ENCODE measurements around the gene ABLIM2. TPM values are rescaled to one million over a fixed set of nuclear protein-coding genes. Genes with fewer than 3 reads are reported as not detected.

The ABLIM2 gene
- total and polyA plus RNA-seq, 2 experiments from 2014 or later, result 1.5 to 4.3 TPM

DNA sequence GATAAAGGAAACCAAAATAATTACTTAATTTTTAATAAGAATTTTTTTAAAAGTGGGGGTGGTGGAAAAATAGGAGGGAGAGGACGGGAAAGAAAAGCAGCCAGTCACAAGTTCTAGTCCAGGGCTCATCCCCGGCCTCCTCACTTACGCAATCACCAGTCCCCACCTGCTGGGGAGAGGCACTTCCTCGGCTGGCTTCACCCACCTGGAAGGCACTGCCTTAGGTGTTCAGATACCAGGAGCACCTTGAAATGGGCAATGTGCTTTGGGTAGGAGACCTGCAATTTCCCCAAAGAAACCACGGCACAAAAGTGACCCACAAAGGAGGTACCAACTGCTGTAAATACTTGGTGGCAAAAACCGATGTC lies 242.8 kb downstream of the ABLIM2 start:
- Histone ChIP-seq H3F3A (replicated peaks; ENCODE audit: low read depth) (no peaks in the 10 kb centered on the region), H3K27ac (ENCODE audit: low read depth) (0 out of 2 replicates have a peak overlapping the region, but pooled peaks have one; percentile 15), H4K20me1 (replicated peaks; ENCODE audit: insufficient read depth) (no peaks in the 10 kb centered on the region), H3K9me2 (ENCODE audit: insufficient read depth) (peaks cover 8% of the 10 kb centered on the region; the same call in 1 of the 2 replicates), H3K36me3 (ENCODE audit: insufficient read depth) (no peaks in the 10 kb centered on the region), H3K79me2 (replicated peaks; ENCODE audit: insufficient read depth) (peaks cover 85% of the 10 kb centered on the region), H3K4me2 (0 out of 2 replicates have a peak overlapping the region, but pooled peaks have one; percentile 51), H2AFZ (no peak overlapping the region), H3K4me3 (no peak overlapping the region), H3K4me1 (ENCODE audit: insufficient read depth) (peaks cover 31% of the 10 kb centered on the region), H3K27me3 (ENCODE audit: insufficient read depth) (no peaks in the 10 kb centered on the region)
- H3K27ac Mint-ChIP-seq, result no peak overlapping the region
- no peak overlapping the region for H3K4me3 Mint-ChIP-seq
- ATAC-seq (peak; percentile 20; the same call in 2 of the 3 replicates), DNase-seq (ENCODE audit: low spot score) (no peak)
- H3K9me3 Mint-ChIP-seq, result peaks cover 5% of the 10 kb centered on the region; the same call in 2 of the 3 replicates
- H3K36me3 Mint-ChIP-seq (ENCODE audit: low read depth), result peaks cover 3% of the 10 kb centered on the region; the same call in 2 of the 3 replicates
- peaks cover 8% of the 10 kb centered on the region for H3K27me3 Mint-ChIP-seq (ENCODE audit: insufficient read depth, low read depth, poor library complexity)
- H3K4me1 Mint-ChIP-seq, result peaks cover 56% of the 10 kb centered on the region
- TF ChIP-seq, protein P1, sequence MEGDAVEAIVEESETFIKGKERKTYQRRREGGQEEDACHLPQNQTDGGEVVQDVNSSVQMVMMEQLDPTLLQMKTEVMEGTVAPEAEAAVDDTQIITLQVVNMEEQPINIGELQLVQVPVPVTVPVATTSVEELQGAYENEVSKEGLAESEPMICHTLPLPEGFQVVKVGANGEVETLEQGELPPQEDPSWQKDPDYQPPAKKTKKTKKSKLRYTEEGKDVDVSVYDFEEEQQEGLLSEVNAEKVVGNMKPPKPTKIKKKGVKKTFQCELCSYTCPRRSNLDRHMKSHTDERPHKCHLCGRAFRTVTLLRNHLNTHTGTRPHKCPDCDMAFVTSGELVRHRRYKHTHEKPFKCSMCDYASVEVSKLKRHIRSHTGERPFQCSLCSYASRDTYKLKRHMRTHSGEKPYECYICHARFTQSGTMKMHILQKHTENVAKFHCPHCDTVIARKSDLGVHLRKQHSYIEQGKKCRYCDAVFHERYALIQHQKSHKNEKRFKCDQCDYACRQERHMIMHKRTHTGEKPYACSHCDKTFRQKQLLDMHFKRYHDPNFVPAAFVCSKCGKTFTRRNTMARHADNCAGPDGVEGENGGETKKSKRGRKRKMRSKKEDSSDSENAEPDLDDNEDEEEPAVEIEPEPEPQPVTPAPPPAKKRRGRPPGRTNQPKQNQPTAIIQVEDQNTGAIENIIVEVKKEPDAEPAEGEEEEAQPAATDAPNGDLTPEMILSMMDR (conservative IDR thresholded peaks at IDR 0.05; ENCODE audit: low read depth in 2 of 2), result peak in 1 of 2 experiments; percentile 30; a peak in 1 of 4 replicates
- TF ChIP-seq EZH2phosphoT487 (IDR thresholded peaks at IDR 0.05; ENCODE audit: unreplicated experiment), result no peak

MicroRNAs within 50 kb of the gene (microRNA counts, 767-probe panel; counts per million panel counts)
- microRNA hsa-miR-95, result 5,305 counts per million, percentile 23 among the panel's probes with 10 or more counts

Small RNAs within 50 kb of the gene (microRNA-seq; reads per million reads assigned to microRNA genes)
- 38.5 reads per million, percentile 51 among the genes with 10 or more reads in this experiment for gene MIR95

Small RNAs within 50 kb of the gene (small RNA-seq; reads per million reads assigned to genes)
- gene MIR95 (ENCODE audit: low replicate concordance), result 0.17 reads per million

Other genes starting within 250 kb of the ABLIM2 start
- gene AFAP1, start 219.0 kb downstream of the ABLIM2 start, total RNA-seq (2014; rRNA removed; shearing (Covaris generic)), result 21.5 and 25.9 TPM in 2 replicates
- 5.4 and 6.5 TPM in 2 replicates for gene AFAP1, start 219.0 kb downstream of the ABLIM2 start, polyA plus RNA-seq (2016; fragmentation: Nextera tagmentation; extraction: Ambion mirVana)
- 0.07 TPM in 1 of 2 replicates, not detected in the other for gene SH3TC1, start 40.5 kb upstream of the ABLIM2 start, total RNA-seq (2014; rRNA removed; shearing (Covaris generic))
- not detected in 2 replicates for gene SH3TC1, start 40.5 kb upstream of the ABLIM2 start, polyA plus RNA-seq (2016; fragmentation: Nextera tagmentation; extraction: Ambion mirVana)
- gene HTRA3, start 110.9 kb upstream of the ABLIM2 start, total RNA-seq (2014; rRNA removed; shearing (Covaris generic)), result 1.8 and 3.6 TPM in 2 replicates
- 1.3 and 1.4 TPM in 2 replicates for gene HTRA3, start 110.9 kb upstream of the ABLIM2 start, polyA plus RNA-seq (2016; fragmentation: Nextera tagmentation; extraction: Ambion mirVana)